HG03135 (cell line): Measurements from ENCODE around the gene FIGNL2.

Experiments used
- ATAC-seq: cut with Tn5 transposase; IDR thresholded peaks from one replicate; pipeline ENCODE4 v1.9.1; 2021; ENCODE audit warnings: mild to moderate bottlenecking, moderate library complexity; ENCODE audit not compliant: unreplicated experiment

Gene FIGNL2

GRCh38 chr12:51860986-51861385, 12.5 kb upstream of the FIGNL2 start:
- ATAC-seq = no peak

DNA sequence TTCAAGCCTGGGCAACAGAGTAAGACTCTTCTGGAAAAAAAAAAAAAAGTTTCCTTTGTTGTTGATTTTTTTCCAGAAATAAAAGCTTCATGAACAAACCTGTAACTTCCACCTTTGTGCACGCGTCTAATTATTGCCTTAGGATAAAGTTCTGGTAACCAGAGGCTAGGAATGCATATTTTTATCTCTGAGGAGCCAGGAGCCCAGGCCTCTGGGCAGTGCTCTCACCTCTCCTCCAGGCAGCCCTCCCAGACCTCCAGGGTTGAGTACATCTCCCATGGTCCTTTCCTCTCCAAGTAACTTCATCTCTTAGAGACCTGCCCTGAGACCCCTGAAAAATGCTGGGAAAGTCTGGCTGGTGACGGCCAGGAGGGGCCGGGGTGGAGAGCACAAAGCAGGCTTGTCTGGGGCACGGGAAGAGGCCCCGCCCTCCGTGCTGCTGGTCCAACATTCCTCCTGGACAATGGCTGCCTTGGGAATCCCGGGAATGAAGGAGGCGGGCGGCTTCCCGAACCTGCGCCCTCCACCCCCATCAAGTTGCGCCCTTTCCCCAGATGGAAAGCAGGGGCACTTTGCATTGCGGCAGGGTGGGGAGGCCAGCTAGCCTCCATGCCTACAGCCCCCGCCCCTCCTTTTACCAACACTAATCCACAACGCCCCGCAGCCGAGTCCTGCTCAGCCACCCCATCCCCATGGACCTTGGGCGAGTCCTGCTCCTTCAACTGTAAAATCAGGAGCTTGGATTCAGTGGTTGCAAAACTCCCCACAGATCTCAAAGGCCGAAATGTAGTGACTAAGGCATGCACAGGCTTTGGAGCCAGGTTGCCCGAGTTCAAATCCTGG, 7.3 kb upstream of the FIGNL2 start:
- no peak for ATAC-seq

DNA sequence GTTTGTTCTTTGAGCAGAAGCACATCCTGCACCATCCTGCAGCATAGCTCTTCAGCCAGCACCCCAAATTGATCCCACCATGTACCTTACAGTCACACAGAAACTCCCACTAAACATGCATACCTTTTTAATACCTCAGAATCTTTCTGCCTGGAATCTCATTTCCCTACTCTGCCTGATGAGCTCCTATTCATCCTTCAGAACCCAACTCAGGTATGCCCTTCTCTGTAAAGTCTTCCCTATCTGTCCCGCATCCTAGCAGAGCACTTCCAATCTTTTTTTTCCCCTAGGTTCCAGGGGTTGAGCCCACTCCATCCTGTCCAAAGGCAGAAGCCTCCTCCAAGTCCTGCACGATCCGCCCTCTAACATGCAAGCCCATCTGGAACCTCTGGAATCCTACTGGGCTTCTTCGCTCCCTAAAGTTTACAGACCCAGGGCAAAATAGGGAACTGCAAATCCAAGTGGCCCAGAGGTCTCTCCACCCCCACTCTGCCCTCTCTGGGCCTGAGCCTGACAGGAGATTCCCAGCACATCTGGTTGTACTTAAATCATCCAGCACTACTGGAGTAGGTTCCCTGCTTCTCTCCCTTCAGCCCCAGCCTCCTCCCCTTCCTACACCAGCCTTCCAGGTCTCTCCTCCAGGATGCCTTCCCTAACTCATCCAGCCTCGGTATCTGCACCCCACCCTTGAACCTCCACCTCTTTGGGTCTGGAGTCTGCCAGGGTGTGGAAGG, 4.1 kb upstream of the FIGNL2 start:
- no peak for ATAC-seq

DNA sequence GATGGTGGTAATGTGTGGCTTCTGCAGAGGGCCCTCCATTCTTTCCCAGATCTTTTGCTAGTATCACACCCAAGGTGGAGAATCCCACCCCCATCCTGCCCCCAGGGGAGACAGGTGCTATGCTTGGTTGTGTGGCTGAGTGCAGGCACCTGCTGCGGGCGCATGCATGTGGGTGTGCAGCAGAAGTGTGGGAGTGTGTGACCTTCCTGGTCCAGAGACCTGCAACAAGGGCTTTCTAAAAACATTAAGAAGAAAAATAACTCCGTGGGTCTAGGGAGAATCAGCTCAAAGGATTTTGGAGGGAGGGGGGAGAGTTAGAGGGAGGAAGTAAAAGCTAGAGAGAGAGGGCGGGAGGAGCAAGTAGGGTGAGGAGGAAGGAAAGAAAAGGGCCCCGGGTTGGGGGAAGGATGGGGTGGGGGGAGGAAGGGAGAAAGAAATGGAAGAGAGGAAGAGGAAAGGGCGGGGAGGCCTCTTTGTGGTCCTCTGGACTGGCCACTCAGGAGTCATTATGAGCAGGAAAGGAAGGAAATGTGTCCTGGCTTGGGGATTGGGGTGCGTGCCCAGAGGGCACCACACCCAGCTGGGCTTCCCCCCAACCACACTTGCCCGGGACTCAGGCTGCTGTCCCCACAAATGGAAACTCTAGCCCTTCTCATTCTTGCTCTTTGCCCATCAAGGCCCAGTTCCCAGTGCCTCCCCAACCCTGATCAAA, 3.1 kb upstream of the FIGNL2 start:
- ATAC-seq = no peak

- ATAC-seq = no peak
These were observed 2.4 kb upstream of the FIGNL2 start for GRCh38 chr12:51850965-51851299.

GRCh38 chr12:51850081-51850964, 1.8 kb upstream of the FIGNL2 start:
- ATAC-seq = no peak

DNA sequence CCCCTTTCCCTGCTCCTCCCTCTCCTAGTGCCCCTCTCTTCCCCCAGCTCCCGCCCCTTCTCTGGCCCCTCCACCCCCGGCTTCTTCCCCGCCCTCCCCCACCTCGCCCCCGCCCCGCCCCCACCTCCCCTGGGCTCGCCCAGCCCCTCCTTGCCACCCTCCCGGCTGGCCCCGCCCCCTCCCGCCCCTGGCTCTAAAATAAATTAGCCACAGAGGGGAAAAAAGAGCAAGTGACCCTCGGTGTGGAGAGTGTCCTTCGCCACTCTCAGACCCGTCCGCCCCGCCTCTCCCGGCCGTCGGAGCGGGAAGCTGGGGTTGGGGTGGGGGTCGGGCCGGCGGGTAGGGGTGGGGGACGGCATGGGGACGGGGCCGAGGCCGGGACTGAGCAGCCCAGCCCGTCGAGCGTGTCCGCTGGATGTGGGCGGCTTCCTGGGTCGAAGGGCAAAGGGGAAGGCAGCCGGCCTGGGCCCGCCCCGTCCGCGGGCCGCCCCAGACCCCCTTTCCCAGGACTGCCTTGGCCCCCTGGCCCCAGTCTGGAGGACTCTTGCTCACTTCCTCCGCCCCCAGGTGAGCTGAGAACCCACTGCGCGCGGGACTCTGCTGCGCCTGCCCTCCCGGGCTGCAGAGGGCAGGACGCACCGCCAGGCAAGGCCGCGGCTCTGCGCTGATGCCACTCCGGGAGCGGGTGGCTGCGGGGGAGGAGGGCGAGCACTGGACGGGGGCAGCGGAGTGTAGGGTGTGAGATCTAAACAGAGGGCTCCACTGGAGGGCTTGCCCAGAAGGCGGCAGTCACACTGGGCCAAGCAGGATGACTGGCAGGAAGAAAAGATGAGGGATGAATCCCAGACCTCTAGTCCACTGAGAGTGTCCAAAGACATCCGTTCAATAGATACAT, 570 bp upstream of the FIGNL2 start:
- ATAC-seq = no peak

DNA sequence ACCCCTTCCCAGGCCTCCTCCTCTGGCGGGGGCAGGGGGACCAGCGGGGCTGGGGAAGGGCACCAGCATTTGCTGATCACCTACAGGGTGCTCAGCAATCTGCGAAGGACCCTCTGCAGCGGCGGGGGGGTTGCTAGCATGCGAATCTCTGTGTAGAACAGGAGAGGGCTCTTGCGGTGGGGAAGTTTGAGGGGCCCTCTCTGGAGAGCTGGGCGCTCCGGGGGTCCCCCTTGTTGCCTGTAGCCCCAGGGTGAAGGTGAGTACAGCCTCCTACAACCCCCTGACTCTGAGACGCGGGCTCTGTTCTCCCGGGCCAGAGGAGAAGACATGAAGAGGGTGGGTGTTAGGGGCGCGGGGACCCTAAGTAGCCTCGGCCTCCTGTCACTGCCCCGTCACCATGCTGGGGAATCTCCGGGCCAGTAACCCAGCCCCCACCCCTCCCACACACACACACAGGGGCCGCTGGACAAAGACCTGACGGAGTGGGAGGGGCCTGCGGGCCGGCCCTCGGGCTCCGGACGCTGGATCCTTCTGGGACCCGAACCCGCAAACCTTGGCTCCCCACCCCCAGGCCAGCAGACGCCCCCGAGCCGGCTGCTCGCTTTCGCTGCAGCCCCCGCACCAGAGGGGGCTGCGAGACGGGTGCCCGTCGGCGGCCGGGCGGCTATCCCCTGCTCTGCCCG, 734 bp downstream of the FIGNL2 start:
- ATAC-seq = no peak

GRCh38 chr12:51846911-51847642, 1.4 kb downstream of the FIGNL2 start:
- ATAC-seq = no peak

DNA sequence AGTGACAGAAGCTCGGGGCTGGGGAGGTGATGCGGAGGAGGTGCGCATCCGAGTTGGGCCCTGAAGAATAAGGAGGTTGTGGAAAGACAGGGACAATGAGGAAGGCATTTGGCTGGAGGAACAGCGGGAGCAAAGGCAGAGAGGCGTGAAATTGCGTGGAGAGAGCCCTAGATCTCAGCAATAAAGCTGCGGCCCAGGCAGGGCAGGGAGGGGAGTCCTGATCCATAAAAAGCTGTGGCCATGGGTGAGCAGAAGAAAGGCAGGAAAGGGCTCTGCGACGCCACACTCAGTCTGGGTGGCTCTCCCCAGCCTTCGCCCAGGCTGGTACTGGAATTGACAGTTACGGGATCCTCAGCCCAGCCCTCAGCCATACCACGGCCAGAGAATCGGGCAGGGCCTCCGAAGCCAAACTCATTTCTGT, 2.2 kb downstream of the FIGNL2 start:
- ATAC-seq = no peak

DNA sequence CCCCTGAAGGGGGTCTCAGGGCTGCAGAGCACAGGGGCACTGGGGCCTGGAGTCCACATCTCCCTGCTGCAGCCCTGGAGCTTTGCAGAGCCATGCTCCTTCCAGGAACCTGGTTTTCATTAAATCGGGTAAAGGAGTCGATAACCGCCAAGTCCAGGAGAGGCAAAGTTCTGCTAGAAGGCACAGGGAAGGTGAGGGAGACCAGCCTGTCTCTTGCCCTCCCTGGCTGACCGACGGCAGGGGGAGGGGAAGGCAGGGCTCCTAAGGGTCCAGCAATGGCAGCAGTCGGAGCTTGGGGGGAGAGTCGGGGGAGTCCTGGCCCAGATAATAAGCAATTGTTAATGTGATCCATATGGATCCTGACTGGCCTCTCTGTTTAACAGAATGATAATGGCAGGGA, 3.0 kb downstream of the FIGNL2 start:
- no peak for ATAC-seq

- no peak for ATAC-seq
These were observed 3.7 kb downstream of the FIGNL2 start for GRCh38 chr12:51844854-51845253.

GRCh38 chr12:51841727-51842126, 6.8 kb downstream of the FIGNL2 start:
- ATAC-seq = no peak

DNA sequence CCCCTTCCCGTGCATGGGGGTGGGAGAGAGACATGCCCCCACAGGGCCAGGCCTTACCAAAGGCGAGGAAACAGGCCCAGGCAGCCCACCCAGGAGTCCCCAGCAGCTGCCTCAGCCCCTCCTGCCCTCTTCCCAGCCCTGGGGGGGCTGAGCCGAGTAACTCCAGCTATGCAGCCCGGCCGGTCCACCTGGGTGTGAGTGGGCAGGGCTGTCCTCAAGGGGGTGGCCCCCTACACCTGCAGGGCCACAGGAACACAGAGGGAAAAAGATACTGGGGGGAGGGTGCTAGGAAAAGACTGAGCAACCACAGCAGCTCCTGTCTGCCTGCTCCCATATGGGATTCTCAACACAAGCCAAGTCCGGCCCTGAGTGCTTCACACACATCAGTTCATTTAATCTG, 7.6 kb downstream of the FIGNL2 start:
- ATAC-seq = no peak

GRCh38 chr12:51839310-51839947, 9.1 kb downstream of the FIGNL2 start:
- ATAC-seq = no peak

DNA sequence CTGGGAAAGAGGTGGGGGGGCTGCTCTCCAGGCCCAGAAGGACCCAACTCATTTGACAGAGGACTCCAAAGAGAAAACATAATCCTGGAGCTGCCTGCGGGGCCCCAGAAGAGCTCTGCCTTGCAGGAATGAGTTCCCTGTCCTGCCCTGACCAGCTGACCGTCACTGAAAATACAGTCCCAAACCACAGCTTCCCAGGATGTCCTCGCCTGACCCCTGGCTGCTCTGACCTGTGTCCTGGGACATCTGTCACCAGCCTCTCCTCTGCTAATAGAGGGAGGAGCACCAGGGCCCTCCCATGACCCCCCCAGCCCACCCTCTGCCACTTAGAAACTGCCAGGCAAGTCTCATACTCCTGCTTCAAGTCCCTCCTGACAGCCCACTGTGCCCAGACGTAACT, 9.8 kb downstream of the FIGNL2 start:
- no peak for ATAC-seq

GRCh38 chr12:51838036-51838435, 10.5 kb downstream of the FIGNL2 start:
- no peak for ATAC-seq

DNA sequence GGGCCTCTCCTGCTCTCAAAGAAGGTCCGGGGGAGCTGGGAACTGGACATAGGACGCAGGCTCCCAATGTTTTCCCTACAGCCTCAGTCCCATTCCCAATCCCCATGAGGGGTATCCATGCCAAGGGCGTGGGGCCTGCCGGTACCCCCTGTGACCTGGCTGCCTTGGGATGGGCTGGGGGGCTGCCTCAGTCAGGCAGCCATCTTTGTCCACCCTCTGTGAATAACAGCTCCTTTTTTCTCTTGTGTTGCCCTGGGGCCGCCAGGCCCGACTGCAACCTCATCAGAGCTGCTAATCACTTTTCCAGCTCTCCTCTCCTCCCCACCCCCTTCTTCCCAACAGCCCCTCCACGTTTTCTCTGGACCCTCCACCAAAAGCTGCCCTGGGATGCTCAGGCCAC, 11.2 kb downstream of the FIGNL2 start:
- no peak for ATAC-seq
